ENCODE data around the gene OTOP3.

Gene OTOP3

DNA sequence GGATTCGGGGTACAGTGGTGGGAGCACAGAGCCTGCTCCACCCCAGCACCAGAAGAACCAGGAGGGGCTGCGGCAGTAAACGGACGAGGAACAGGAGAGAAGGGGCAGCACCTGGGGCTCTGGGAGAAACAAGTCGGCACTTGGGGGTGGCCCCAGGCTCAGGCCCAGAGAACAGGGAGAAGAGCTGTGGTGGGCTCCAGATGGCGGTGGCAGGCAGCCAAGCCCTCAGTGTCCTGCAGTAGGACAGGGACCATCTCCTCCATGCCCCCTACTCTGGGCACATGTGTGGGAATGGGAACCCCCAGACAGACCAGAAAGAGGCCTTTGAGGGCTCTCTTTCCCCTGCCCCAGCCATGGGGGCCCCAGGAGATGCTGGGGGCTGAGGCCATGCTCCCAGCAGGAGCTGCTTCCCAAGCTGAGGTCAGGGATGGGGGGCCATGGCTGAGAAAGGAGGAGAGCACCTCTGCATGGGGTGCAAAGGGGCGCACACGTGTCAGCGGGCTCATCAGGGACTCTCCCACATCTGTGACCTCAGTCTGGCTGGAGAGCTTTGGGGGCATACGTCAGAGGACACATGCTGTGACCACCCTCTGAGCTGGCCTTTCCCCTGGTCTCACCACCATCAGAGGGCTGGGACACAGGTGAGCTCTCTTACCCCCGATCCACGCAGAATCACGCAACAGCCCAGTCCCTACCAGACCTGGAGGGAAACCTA lies 19.4 kb upstream of the OTOP3 start:
- no peak for DNase-seq (ENCODE audit: low read depth in 2 of 2, low spot score in 1 of 2)

DNA sequence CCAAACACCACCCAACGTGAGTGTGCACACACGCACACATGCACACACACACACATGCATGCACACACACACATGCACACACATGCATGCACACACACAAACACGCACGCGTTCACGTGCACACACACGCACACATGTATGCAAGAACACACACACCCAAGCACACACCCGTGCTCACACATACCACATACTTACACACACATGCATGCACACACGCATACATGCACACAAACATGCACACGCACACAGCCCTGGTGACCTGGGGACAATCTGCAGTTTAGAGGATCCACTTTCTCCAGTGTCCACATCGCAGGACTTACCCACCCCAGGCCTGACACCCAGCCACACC lies 18.9 kb upstream of the OTOP3 start:
- no peak for DNase-seq (ENCODE audit: low read depth in 2 of 2, low spot score in 1 of 2)

DNA sequence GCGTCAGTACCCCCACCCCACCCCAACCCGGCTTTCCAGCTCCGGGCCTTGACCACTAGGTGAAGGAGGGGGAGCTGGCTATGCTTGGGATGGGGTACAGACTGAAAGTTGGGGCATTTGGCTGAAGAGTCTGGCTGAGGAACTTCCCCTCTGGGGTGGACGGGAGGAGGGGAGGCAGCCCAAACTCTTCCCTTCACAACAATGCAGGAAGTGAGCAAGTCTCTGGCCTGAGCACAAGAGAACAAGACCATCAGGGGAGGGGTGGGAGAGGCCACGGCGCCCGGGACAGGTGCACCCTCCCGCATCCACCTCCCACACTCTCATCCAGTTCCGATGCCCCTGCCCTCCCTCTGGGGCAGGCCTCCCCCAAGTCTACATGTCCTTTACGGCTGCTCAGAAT lies 18.3 kb upstream of the OTOP3 start:
- no peak for DNase-seq (ENCODE audit: low read depth in 2 of 2, low spot score in 1 of 2)

GRCh38 chr17:74918906-74919305 lies 16.8 kb upstream of the OTOP3 start:
- DNase-seq (ENCODE audit: low read depth in 2 of 2, low spot score in 1 of 2), result no peak

DNA sequence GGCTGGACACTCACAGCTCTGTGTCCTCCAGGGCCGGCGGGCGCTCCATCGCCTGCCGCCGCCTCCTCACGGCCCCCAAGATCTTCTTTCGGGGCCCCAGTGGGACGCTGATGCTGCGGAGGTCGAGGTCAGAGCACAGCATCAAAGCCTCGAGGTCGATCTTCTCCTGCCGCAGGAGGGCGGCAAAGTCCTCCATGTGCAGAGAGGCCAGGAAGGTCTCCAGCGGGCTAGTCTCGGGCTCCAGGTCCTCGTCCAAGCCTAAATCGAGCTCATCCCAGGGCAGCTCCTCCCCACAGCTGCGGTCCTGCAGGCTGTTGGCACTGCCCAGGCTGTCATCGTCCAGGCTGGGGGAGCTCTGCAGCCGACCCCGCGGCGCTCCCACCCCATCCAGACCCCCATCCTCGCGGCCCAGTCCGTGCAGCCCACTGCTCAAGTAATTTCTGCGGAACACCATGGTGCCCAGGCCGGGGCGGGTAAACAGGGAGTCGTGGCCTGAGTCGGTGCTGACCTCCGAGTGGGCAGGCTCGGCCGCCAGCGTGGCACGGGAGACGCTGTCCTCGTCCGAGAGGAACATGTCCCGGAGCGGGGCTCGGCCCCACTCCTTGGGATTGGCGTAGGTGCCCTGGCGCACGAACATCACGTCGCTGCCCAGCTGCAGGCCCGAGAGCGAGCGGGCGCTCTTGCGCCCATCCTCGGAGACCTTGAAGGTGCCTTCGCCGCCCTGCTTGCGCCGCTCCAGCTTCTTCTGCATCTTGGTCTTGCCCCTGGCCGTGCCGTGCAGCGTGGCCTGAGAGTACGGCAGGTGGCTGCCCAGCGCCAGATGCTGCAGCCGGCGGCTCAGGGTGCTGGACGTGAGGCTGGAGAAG lies 16.0 kb upstream of the OTOP3 start:
- no peak for DNase-seq (ENCODE audit: low read depth in 2 of 2, low spot score in 1 of 2)

GRCh38 chr17:74920306-74920620 lies 15.4 kb upstream of the OTOP3 start:
- no peak for DNase-seq (ENCODE audit: low read depth in 2 of 2, low spot score in 1 of 2)

DNA sequence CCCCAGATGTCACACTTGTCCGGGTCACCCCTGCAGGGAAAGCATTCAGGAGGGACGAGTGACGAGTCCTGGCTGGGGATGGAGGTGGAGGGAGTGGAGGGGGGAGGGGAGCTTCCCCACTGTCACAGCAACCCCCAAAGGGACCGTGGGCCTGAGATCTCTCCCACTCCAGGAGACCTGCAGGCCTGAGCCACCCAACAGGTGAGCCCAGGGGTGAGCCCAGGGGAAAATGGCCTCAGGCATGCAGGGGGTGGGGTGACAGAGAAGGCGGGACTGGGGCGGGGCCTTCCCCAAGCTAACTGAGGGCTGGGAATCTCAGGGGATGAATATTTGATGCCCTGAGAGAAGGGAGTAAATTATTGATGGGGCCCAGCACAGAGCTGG lies 15.1 kb upstream of the OTOP3 start:
- DNase-seq (ENCODE audit: low read depth in 2 of 2, low spot score in 1 of 2), result no peak

DNA sequence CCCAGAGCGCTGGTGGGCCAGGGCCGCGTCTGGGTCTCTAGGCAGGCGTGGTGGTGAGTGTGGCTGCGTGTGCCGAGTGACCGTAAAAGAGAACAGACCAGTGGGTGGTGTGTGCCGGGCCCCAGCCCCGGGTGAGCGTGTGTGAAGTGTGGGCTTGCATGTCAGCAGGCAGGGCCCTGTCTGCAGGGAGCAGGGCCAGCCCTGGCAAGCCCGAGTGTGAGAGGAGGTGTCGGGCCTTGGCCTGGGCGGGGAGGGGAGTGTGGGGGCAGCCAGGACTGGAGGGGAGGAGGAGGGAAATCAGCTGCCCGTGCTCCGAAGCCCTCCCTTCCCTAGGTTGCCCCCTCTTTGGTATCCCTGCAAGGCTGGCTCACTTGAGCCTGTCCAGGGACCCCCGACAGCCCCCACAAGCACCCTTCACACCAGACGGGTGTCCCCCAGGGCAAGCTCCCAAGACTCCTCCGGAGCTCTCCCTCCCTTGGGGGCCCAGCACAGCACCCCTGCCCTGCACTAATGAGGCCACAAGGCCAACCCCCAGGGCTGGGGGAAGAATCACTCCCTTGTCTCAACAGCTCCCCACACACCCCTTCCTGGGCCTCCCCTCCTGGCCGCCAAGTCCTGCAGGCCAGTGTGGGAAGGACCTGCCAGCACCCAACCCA lies 14.5 kb upstream of the OTOP3 start:
- DNase-seq (ENCODE audit: low read depth in 2 of 2, low spot score in 1 of 2), result no peak

DNA sequence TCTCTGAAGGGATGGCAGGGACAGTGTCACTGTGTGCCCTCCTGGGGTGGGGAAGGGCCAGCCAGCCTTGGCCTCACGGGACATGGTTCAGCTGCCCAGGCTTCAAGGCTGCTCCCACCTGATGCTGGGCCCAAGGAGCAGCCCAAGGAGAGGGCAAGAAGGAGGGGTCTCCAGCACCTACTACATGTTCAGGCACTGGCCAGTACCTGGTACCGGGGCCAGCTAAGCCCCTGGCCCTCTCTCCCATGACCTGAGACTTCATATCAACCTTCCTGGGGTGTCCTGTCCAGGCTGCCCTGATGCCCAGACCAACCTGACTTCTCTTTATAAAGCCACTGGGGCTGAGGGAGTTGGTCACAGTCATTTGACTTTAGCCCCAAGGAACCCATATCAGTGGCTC lies 13.9 kb upstream of the OTOP3 start:
- DNase-seq (ENCODE audit: low read depth in 2 of 2, low spot score in 1 of 2), result no peak

GRCh38 chr17:74922172-74922571 lies 13.5 kb upstream of the OTOP3 start:
- no peak for DNase-seq (ENCODE audit: low read depth in 2 of 2, low spot score in 1 of 2)

- DNase-seq (ENCODE audit: low read depth in 2 of 2, low spot score in 1 of 2), result no peak
Measured at GRCh38 chr17:74922694-74923537, 12.8 kb upstream of the OTOP3 start, which contains the start of gene USH1G. TSS of gene USH1G (minus strand) at chr17:74923255. CDS start at chr17:74923073, 182 bp downstream.

DNA sequence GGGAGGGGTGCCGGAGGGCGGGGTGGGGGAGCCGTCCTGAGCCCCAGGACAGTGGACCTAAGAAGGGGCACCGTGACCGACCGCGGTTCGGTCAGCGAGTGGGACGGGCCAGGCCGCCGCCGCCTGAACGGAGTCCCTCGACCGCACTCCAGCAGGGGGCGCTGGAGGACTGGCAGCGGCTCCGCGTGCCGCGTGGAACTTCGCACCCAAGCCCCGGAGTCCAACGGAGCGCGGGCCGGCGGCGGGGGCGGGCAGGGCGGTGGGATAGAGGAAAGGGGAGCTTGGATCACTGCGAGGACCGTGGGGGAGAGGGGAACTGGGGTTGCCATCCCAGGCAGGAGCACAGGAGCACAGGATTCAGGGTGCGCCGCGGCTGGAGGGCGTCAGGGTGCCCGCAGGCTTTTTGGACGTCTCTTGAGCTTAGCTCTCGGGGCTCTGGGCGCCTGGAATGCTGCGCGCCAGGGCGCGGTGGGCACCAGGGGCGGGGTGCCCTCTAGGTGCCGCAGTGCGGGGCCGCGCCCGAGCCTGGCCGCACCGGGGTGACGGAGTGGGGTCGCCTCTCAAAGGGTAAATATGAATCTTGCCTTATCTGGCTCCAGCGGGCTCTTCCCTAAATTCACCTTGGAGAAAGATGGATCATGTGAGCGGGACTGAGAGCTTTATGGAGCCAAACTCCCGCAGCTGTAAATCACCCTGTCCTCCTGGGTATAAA lies 12.0 kb upstream of the OTOP3 start:
- peak; percentile 42 to 44 for DNase-seq (ENCODE audit: low read depth in 2 of 2, low spot score in 1 of 2)

DNA sequence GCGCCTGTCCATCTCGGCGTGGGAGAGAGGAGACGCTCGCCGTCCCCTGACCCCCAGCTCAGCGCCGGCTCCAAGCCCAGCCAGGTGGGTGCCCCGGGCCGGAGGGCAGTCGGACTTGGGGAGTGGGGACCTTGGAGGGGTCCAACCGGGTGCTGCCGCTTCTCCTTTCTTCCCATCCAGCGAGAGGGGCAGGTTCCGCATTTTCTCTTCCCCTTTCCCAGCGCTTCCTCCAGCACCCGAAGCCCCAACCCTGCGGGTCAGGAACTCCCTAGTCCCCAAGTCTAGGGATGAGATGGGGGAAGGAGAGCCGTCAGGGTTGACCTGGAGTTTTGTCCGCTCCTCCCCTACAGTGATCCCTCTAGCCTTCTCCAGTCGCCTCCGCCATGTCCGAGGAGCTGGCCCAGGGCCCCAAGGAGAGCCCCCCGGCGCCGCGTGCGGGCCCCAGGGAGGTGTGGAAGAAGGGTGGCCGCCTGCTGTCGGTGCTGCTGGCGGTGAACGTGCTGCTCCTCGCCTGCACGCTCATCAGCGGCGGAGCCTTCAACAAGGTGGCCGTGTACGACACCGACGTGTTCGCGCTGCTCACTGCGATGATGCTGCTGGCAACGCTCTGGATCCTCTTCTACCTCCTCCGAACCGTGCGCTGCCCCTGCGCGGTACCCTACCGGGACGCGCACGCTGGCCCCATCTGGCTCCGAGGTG lies 11.3 kb upstream of the OTOP3 start, which contains the start of gene OTOP2:
Gene OTOP2 (plus strand): TSS at position 24 of the 699 bp plus-strand sequence. CDS start 360 bp downstream, at position 384.
- no peak for DNase-seq (ENCODE audit: low read depth in 2 of 2, low spot score in 1 of 2)

GRCh38 chr17:74925242-74925641 lies 10.5 kb upstream of the OTOP3 start:
- DNase-seq (ENCODE audit: low read depth in 2 of 2, low spot score in 1 of 2), result no peak

- no peak for DNase-seq (ENCODE audit: low read depth in 2 of 2, low spot score in 1 of 2)
Measured at GRCh38 chr17:74928786-74929185, 6.9 kb upstream of the OTOP3 start.

- no peak for DNase-seq (ENCODE audit: low read depth in 2 of 2, low spot score in 1 of 2)
Measured at GRCh38 chr17:74930535-74931036, 5.1 kb upstream of the OTOP3 start.

DNA sequence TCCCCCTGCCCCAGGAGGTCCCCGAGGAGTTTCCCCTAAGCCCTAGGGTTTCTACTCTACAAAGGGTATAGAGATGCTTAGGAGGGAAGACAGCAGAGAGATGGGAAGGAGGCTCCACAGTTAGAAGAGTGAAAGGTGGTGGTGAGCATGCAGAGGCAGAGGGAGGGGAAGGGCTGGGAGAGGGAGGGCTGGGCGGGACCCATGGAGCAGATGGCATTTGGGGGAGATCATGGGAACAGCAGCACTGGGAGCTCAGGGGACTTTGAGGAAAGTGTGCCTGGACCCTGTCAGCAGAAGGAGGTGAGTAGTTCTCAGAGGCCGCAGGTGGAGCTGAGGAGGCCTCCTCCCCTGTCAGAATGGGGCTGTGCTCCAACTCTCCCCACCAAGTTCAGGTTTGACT lies 650 bp upstream of the OTOP3 start:
- DNase-seq (ENCODE audit: low read depth in 2 of 2, low spot score in 1 of 2), result no peak

GRCh38 chr17:74936470-74936799 lies 737 bp downstream of the OTOP3 start:
- no peak for DNase-seq (ENCODE audit: low read depth in 2 of 2, low spot score in 1 of 2)

GRCh38 chr17:74937064-74938051 lies 1.7 kb downstream of the OTOP3 start:
- no peak for DNase-seq (ENCODE audit: low read depth in 2 of 2, low spot score in 1 of 2)
